NOMO-1 treated with dmso at 0.1 percent for 144 hours (cell line): ENCODE data around the gene PPP4R2.

Experiments
- DNase-seq: peaks from one replicate; lab custom pipeline; 2025; ENCODE audit not compliant: unreplicated experiment; lab: John Stamatoyannopoulos, UW

PPP4R2 gene

GRCh38 chr3:73068419-73068818 lies 71.8 kb downstream of the PPP4R2 start:
- DNase-seq = no peak

GRCh38 chr3:73069187-73069586 lies 72.6 kb downstream of the PPP4R2 start:
- DNase-seq = no peak

GRCh38 chr3:73069775-73070444 lies 73.3 kb downstream of the PPP4R2 start:
- no peak for DNase-seq

- no peak for DNase-seq
Observed at GRCh38 chr3:73070675-73071575, 74.3 kb downstream of the PPP4R2 start.

GRCh38 chr3:73071952-73072351 lies 75.3 kb downstream of the PPP4R2 start:
- no peak for DNase-seq

GRCh38 chr3:73072634-73073033 lies 76.0 kb downstream of the PPP4R2 start:
- DNase-seq = no peak

- DNase-seq = no peak
Observed at GRCh38 chr3:73073091-73073707, 76.6 kb downstream of the PPP4R2 start.

- no peak for DNase-seq
Observed at GRCh38 chr3:73074781-73075180, 78.2 kb downstream of the PPP4R2 start.

GRCh38 chr3:73080216-73080966 lies 83.8 kb downstream of the PPP4R2 start:
- DNase-seq = no peak

GRCh38 chr3:73081140-73081539 lies 84.5 kb downstream of the PPP4R2 start:
- no peak for DNase-seq

- DNase-seq = no peak
Observed at GRCh38 chr3:73084170-73084569, 87.6 kb downstream of the PPP4R2 start.

- DNase-seq = peak; percentile 10
Observed at GRCh38 chr3:73086071-73086494, 89.5 kb downstream of the PPP4R2 start.

- DNase-seq = peak; percentile 45
Observed at GRCh38 chr3:73094129-73094528, 97.5 kb downstream of the PPP4R2 start.

- no peak for DNase-seq
Observed at GRCh38 chr3:73094951-73095350, 98.3 kb downstream of the PPP4R2 start.

- DNase-seq = no peak
Observed at GRCh38 chr3:73096169-73096568, 99.6 kb downstream of the PPP4R2 start.

GRCh38 chr3:73098026-73098425 lies 101.4 kb downstream of the PPP4R2 start:
- DNase-seq = no peak

- peak; percentile 10 for DNase-seq
Observed at GRCh38 chr3:73098873-73099272, 102.3 kb downstream of the PPP4R2 start.

GRCh38 chr3:73100741-73101559 lies 104.3 kb downstream of the PPP4R2 start:
- peak; percentile 13 for DNase-seq

GRCh38 chr3:73101881-73102280 lies 105.3 kb downstream of the PPP4R2 start:
- no peak for DNase-seq

- DNase-seq = no peak
Observed at GRCh38 chr3:73107215-73107614, 110.6 kb downstream of the PPP4R2 start.
